ENCODE results near the gene EFTUD2. TPM values are rescaled to one million over a fixed set of nuclear protein-coding genes. Genes with fewer than 3 reads are reported as not detected.

EFTUD2 gene
- total RNA-seq, 6 experiments from 2014 or later: 117 to 129 (median 122) TPM

- H3K36me3 Mint-ChIP-seq (ENCODE audit: low read depth): peaks cover 6% of the 10 kb centered on the region; the same call in 1 of the 2 replicates
- DNase-seq: peak; percentile 83
- H3K4me1 Mint-ChIP-seq (ENCODE audit: low read depth): peaks cover 55% of the 10 kb centered on the region
- H3K9me3 Mint-ChIP-seq: no peaks in the 10 kb centered on the region
- H3K4me3 Mint-ChIP-seq: peak overlapping the region; percentile 55
- H3K27ac Mint-ChIP-seq: peak overlapping the region; percentile 100
- peak; percentile 60; the same call in 1 of the 2 replicates for TF ChIP-seq CTCF (IDR thresholded peaks at IDR 0.05)
- peaks cover 7% of the 10 kb centered on the region for H3K27me3 Mint-ChIP-seq (ENCODE audit: insufficient read depth)
These were observed 2.2 kb upstream of the EFTUD2 start for GRCh38 chr17:44901411-44901921.

- H3K36me3 Mint-ChIP-seq (ENCODE audit: low read depth): peaks cover 10% of the 10 kb centered on the region; the same call in 1 of the 2 replicates
- H3K4me1 Mint-ChIP-seq (ENCODE audit: low read depth): peaks cover 53% of the 10 kb centered on the region
- DNase-seq: peak; percentile 77
- H3K27ac Mint-ChIP-seq: peak overlapping the region; percentile 100
- no peaks in the 10 kb centered on the region for H3K9me3 Mint-ChIP-seq
- no peak for TF ChIP-seq CTCF (IDR thresholded peaks at IDR 0.05)
- peak overlapping the region; percentile 89 for H3K4me3 Mint-ChIP-seq
- H3K27me3 Mint-ChIP-seq (ENCODE audit: insufficient read depth): peaks cover 1% of the 10 kb centered on the region; the same call in 1 of the 2 replicates
These were observed 1.6 kb upstream of the EFTUD2 start for GRCh38 chr17:44900894-44901293.

- H3K27me3 Mint-ChIP-seq (ENCODE audit: insufficient read depth): peaks cover 1% of the 10 kb centered on the region; the same call in 1 of the 2 replicates
- peak overlapping the region; percentile 100 for H3K27ac Mint-ChIP-seq
- DNase-seq: peak; percentile 14
- H3K4me1 Mint-ChIP-seq (ENCODE audit: low read depth): peaks cover 47% of the 10 kb centered on the region
- H3K36me3 Mint-ChIP-seq (ENCODE audit: low read depth): peaks cover 16% of the 10 kb centered on the region; the same call in 1 of the 2 replicates
- H3K4me3 Mint-ChIP-seq: peak overlapping the region; percentile 89
- no peak for TF ChIP-seq CTCF (IDR thresholded peaks at IDR 0.05)
- H3K9me3 Mint-ChIP-seq: no peaks in the 10 kb centered on the region
These were observed 524 bp downstream of the EFTUD2 start for GRCh38 chr17:44898768-44899073.

GRCh38 chr17:44894642-44895041 is 4.6 kb downstream of the EFTUD2 start:
- H3K4me3 Mint-ChIP-seq: no peak overlapping the region
- peaks cover 16% of the 10 kb centered on the region; the same call in 1 of the 2 replicates for H3K36me3 Mint-ChIP-seq (ENCODE audit: low read depth)
- no peak for TF ChIP-seq CTCF (IDR thresholded peaks at IDR 0.05)
- H3K9me3 Mint-ChIP-seq: no peaks in the 10 kb centered on the region
- no peak overlapping the region for H3K27ac Mint-ChIP-seq
- no peak for DNase-seq
- peaks cover 1% of the 10 kb centered on the region; the same call in 1 of the 2 replicates for H3K27me3 Mint-ChIP-seq (ENCODE audit: insufficient read depth)
- H3K4me1 Mint-ChIP-seq (ENCODE audit: low read depth): peaks cover 20% of the 10 kb centered on the region

GRCh38 chr17:44892250-44892649 is 7.0 kb downstream of the EFTUD2 start:
- Mint-ChIP-seq H3K4me1 (ENCODE audit: low read depth) (peaks cover 9% of the 10 kb centered on the region), H3K9me3 (no peaks in the 10 kb centered on the region), H3K36me3 (ENCODE audit: low read depth) (peaks cover 9% of the 10 kb centered on the region; the same call in 1 of the 2 replicates), H3K27me3 (ENCODE audit: insufficient read depth) (no peaks in the 10 kb centered on the region), H3K27ac (no peak overlapping the region), H3K4me3 (no peak overlapping the region)
- TF ChIP-seq CTCF (IDR thresholded peaks at IDR 0.05): no peak
- no peak for DNase-seq

All from HFFc6 (cell line).